HCT116 (cell line): ENCODE data around the gene TANC1. TPM values are rescaled to one million over a fixed set of nuclear protein-coding genes. Genes with fewer than 3 reads are reported as not detected.

Source experiments
- ATAC-seq: fragments of 200-7000 bp; cut with Tn5 transposase; 2 replicates; pipeline ENCODE4 v1.9.1; 2020; ENCODE audit warnings: mild to moderate bottlenecking, moderate library complexity
- BruUV-seq: library from RNA; stranded (reverse); fragments of 400-500 nt; replicated peaks from 2 replicates; lab custom pipeline; 2021; lab: Mats Ljungman, UMichigan
- CTCF ChIA-PET: fragments of 300-600 bp; sonication (Branson Sonifier 250); formaldehyde crosslinking; loops from one replicate; lab custom pipeline; 2021; ENCODE audit warnings: antibody characterized with exemption; lab: Charles Lee
- POLR2A ChIA-PET: fragments of 300-600, 350-600 bp; sonication (Branson Sonifier 250); formaldehyde crosslinking; loops from one replicate; lab custom pipeline; 2021; ENCODE audit warnings: antibody characterized with exemption; lab: Charles Lee
- RAD21 ChIA-PET, 2 experiments: fragments of 300-600 bp; sonication (Branson Sonifier 250); formaldehyde crosslinking; loops; one replicate each; lab custom pipeline; 2023; ENCODE audit warnings: low total read pairs in 2 of 2; ENCODE audit not compliant: uncharacterized antibody in 2 of 2, unreplicated experiment in 2 of 2, low non-redundant PET in 1 of 2; lab: Charles Lee
- DNase-seq: peaks from one replicate; pipeline ENCODE4 v3.0.0-alpha.2; 2010; ENCODE audit warnings: low read depth, low spot score
- H2AFZ ChIP-seq: fragments of 200-600 bp; shearing (Covaris generic), sonication (generic); 2 replicates; pipeline ENCODE4 v1.6.1; 2017; ENCODE audit warnings: low read depth, mixed run types, mixed read lengths, antibody characterized with exemption, low read length; ENCODE audit not compliant: poor library complexity, severe bottlenecking
- H3K27ac ChIP-seq: 2 replicates; pipeline ENCODE4 v1.5.1; 2012; ENCODE audit warnings: low read depth, low read length
- H3K27me3 ChIP-seq: fragments of 200-600 bp; sonication (generic); 2 replicates; pipeline ENCODE4 v1.6.1; 2016; ENCODE audit warnings: mixed run types, low read length, mixed read lengths; ENCODE audit not compliant: insufficient read depth
- H3K36me3 ChIP-seq, 2 experiments: fragments of 200-500 bp in 1 of 2; fragments of 200-600 bp in 1 of 2; sonication (Bioruptor generic) in 1 of 2; sonication (generic) in 1 of 2; 2 replicates each; pipeline versions ENCODE4 v1.5.1 to v1.6.1; 2014 to 2016; ENCODE audit warnings: low read length in 2 of 2, inconsistent platforms in 1 of 2, mixed read lengths in 1 of 2, mixed run types in 1 of 2; ENCODE audit not compliant: insufficient read depth in 2 of 2, control insufficient read depth in 1 of 2
- H3K4me1 ChIP-seq, 2 experiments: fragments of 200-600 bp in 1 of 2; sonication (generic) in 1 of 2; 2 replicates each; pipeline versions ENCODE4 v1.5.1 to v1.6.1; 2012 to 2017; ENCODE audit warnings: low read length in 2 of 2, inconsistent platforms in 1 of 2, mild to moderate bottlenecking in 1 of 2, mixed read lengths in 1 of 2, mixed run types in 1 of 2, moderate library complexity in 1 of 2; ENCODE audit not compliant: insufficient read depth in 2 of 2, control insufficient read depth in 1 of 2
- H3K4me2 ChIP-seq: fragments of 200-600 bp; sonication (generic); 2 replicates; pipeline ENCODE4 v1.6.1; 2017; ENCODE audit warnings: mixed run types, low read length, mixed read lengths
- H3K4me3 ChIP-seq, 2 experiments: fragments of 200-600 bp in 1 of 2; sonication (generic) in 1 of 2; replicated peaks in 1 of 2; 2 replicates each; pipeline ENCODE4 v1.5.1; 2011 to 2016; ENCODE audit warnings: low read length in 2 of 2, control low read depth in 1 of 2, low read depth in 1 of 2, mild to moderate bottlenecking in 1 of 2, mixed read lengths in 1 of 2, mixed run types in 1 of 2
- H3K79me2 ChIP-seq: fragments of 200-600 bp; sonication (generic); 2 replicates; pipeline ENCODE4 v1.6.1; 2017; ENCODE audit warnings: mild to moderate bottlenecking, mixed run types, low read length, moderate library complexity, mixed read lengths; ENCODE audit not compliant: insufficient read depth
- H3K9ac ChIP-seq: fragments of 200-600 bp; sonication (generic); 2 replicates; pipeline ENCODE4 v1.6.1; 2016; ENCODE audit warnings: low read length, mixed read lengths
- H3K9me2 ChIP-seq: fragments of 200-600 bp; sonication (generic), shearing (Covaris generic); 2 replicates; pipeline ENCODE4 v1.6.1; 2017; ENCODE audit warnings: mixed run types, mild to moderate bottlenecking, moderate library complexity; ENCODE audit not compliant: insufficient read depth
- H3K9me3 ChIP-seq, 2 experiments: fragments of 200-500 bp in 1 of 2; fragments of 200-600 bp in 1 of 2; sonication (Bioruptor generic) in 1 of 2; sonication (generic) in 1 of 2; 2 replicates each; pipeline ENCODE4 v1.6.1; 2014 to 2017; ENCODE audit warnings: low read length in 2 of 2, mixed read lengths in 2 of 2, inconsistent platforms in 1 of 2, low read depth in 1 of 2, mild to moderate bottlenecking in 1 of 2, mixed run types in 1 of 2, moderate library complexity in 1 of 2; ENCODE audit not compliant: control insufficient read depth in 1 of 2, insufficient read depth in 1 of 2
- H4K20me1 ChIP-seq: fragments of 200-600 bp; sonication (generic), shearing (Covaris generic); 2 replicates; pipeline ENCODE4 v1.6.1; 2017; ENCODE audit warnings: mixed run types, mild to moderate bottlenecking, moderate library complexity; ENCODE audit not compliant: insufficient read depth
- CBX3 ChIP-seq: IDR thresholded peaks from 2 replicates; pipeline ENCODE4 v1.6.1; 2012; ENCODE audit warnings: low read depth
- ELF1 ChIP-seq: IDR thresholded peaks from 2 replicates; pipeline ENCODE4 v1.6.1; 2012; ENCODE audit warnings: low read depth, borderline replicate concordance
- EZH2 ChIP-seq: fragments of 200-600 bp; sonication (generic); IDR thresholded peaks from 2 replicates; pipeline ENCODE4 v1.6.1; 2017; ENCODE audit warnings: antibody characterized with exemption, mixed run types
- EZH2phosphoT487 ChIP-seq: fragments of 200-600 bp; IDR thresholded peaks from 2 replicates; pipeline ENCODE4 v1.6.1; 2018; ENCODE audit warnings: antibody characterized with exemption, borderline replicate concordance
- FOSL1 ChIP-seq: IDR thresholded peaks from 2 replicates; pipeline ENCODE4 v1.6.1; 2012; ENCODE audit warnings: low read depth
- POLR2A ChIP-seq: IDR thresholded peaks from 2 replicates; pipeline ENCODE4 v1.7.0; 2011; ENCODE audit warnings: borderline replicate concordance; ENCODE audit not compliant: insufficient read depth, insufficient read length; ENCODE audit errors: extremely low read depth
- POLR2AphosphoS5 ChIP-seq: IDR thresholded peaks from 2 replicates; pipeline ENCODE4 v1.6.1; 2011; ENCODE audit warnings: mild to moderate bottlenecking, low read depth, low read length, moderate library complexity
- RAD21 ChIP-seq: IDR thresholded peaks from 2 replicates; pipeline ENCODE4 v1.6.1; 2012; ENCODE audit warnings: low read depth, mild to moderate bottlenecking
- SP1 ChIP-seq: IDR thresholded peaks from 2 replicates; pipeline ENCODE4 v1.6.1; 2012; ENCODE audit warnings: low read depth
- SRF ChIP-seq: IDR thresholded peaks from 2 replicates; pipeline ENCODE4 v1.6.1; 2012; ENCODE audit warnings: low read depth
- TCF7L2 ChIP-seq: IDR thresholded peaks from 2 replicates; pipeline ENCODE4 v1.7.0; 2011; ENCODE audit warnings: borderline replicate concordance, inconsistent platforms; ENCODE audit not compliant: insufficient read depth, insufficient read length; ENCODE audit errors: extremely low read depth
- ZFX ChIP-seq: fragments of 450-650 bp; IDR thresholded peaks from 2 replicates; pipeline ENCODE4 v1.6.1; 2017
- ZNF274 ChIP-seq: fragments of 200-500 bp; sonication (Bioruptor generic); IDR thresholded peaks from 2 replicates; pipeline ENCODE4 v1.6.1; 2014; ENCODE audit warnings: mild to moderate bottlenecking, low read depth, low read length, inconsistent platforms
- intact Hi-C: fragments of 100-400 bp; cut with micrococcal nuclease; formaldehyde crosslinking; loops from 2 replicates; pipeline ENCODE4 v1.10.0; 2022
- total RNA-seq: library from RNA; stranded (reverse); gene quantifications from one replicate; pipeline ENCODE4 v1.2.1, GENCODE V29; 2021; ENCODE audit not compliant: unreplicated experiment
- TF ChIP-seq, protein P1 (sequence below), 3 experiments: fragments of 200-600 bp in 1 of 3; sonication (generic) in 1 of 3; IDR thresholded peaks in 2 of 3; conservative IDR thresholded peaks in 1 of 3; 2 replicates each; pipeline ENCODE4 v1.5.1; 2012 to 2017; ENCODE audit warnings: low read depth in 2 of 3, low read length in 2 of 3, antibody characterized with exemption in 1 of 3, borderline replicate concordance in 1 of 3, control low read depth in 1 of 3, mild to moderate bottlenecking in 1 of 3, mixed read lengths in 1 of 3, mixed run types in 1 of 3, moderate library complexity in 1 of 3; ENCODE audit not compliant: insufficient read depth in 1 of 3
- TF ChIP-seq, protein P2 (sequence below): IDR thresholded peaks from 2 replicates; pipeline ENCODE4 v1.6.1; 2012; ENCODE audit warnings: low read depth

Gene TANC1
- total RNA-seq, 1 experiment from 2014 or later = 15.1 TPM

DNA sequence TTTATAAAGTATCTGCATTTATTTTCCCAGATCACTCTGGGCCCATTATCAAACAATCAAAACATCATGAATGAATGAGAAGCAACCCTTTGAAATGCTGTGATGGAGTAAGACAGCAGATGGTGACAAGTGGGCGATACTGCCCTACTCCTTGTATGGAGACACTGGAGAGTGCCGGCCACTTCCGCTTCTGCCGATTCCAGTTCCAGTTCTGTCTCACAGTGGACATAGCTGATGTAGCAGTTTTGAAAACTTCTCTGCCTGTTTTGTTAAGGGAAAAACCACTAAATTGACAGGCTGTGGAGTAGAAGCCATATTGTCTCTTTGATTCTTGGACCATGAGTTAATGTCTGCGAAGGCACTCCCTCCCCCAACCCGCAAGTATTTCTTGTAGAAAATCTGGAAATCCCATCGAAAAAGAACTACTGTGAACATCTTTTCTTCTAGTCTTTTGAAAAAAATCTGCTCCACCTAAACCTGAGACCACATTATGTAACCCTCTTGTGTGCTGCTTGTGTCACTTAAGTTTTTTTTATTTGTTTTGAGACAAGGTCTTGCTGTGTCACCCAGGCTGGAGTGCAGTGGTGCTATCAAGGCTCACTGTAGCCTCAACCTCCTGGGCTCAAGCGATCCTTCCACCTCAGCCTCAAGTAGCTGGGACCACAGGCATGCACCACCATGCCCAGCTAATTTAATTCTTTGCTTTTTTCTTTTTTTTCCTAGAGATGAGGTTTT lies 133.5 kb downstream of the TANC1 start:
- CTCF ChIA-PET = no interaction called here
- RAD21 ChIA-PET = no interaction called here
- Histone ChIP-seq H3K4me3 (no peak overlapping the region), H3K27ac (no peak overlapping the region), H3K4me2 (no peak overlapping the region), H3K4me1 (peaks cover 10 to 13% of the 10 kb centered on the region in 2 experiments), H3K9ac (no peak overlapping the region), H3K27me3 (no peaks in the 10 kb centered on the region), H3K79me2 (no peaks in the 10 kb centered on the region), H4K20me1 (no peaks in the 10 kb centered on the region), H3K9me2 (no peaks in the 10 kb centered on the region), H3K9me3 (peaks cover 0 to 2% of the 10 kb centered on the region in 2 experiments; a peak in 1 of 4 replicates), H3K36me3 (no peaks in the 10 kb centered on the region), H2AFZ (no peak overlapping the region)
- intact Hi-C loops = no loop called here
- DNase-seq (no peak), ATAC-seq (no peak)
- POLR2A ChIA-PET = no interaction called here
- TF ChIP-seq ELF1 = no peak
- no TSS peak for BruUV-seq

DNA sequence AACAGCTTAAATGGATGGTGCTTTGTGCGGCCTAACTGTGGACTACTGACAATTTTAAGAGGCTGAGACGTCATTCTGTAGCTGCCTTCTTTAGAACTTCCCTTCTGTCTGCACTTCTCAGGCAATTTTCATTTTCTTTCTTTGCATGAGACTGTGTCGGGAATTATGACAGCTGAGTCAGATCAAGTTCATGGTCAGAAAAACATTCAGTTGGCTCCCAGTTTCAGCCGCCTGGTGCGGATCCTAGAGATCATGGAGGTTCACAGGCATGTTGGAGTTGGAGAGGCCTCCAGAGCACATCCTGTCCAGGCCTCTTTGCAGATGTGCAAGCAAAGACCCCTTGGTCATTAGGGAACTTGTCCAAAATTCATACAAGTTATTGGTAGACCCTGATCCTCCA lies 135.0 kb downstream of the TANC1 start:
- CTCF ChIA-PET = no interaction called here
- no TSS peak for BruUV-seq

More for the DNA sequence above, 135.0 kb downstream of the TANC1 start:
- POLR2A ChIA-PET = no interaction called here
- H3K79me2 ChIP-seq = no peaks in the 10 kb centered on the region
- no peaks in the 10 kb centered on the region for H4K20me1 ChIP-seq
- H3K27me3 ChIP-seq = no peaks in the 10 kb centered on the region
- H3K9me2 ChIP-seq = 0 out of 2 replicates have a peak, but pooled peaks cover 3% of the 10 kb centered on the region
- H3K27ac ChIP-seq = no peak overlapping the region
- no peak overlapping the region for H2AFZ ChIP-seq
- no peak overlapping the region for H3K9ac ChIP-seq
- no peaks in the 10 kb centered on the region for H3K9me3 ChIP-seq
- H3K4me1 ChIP-seq = peaks cover 8 to 12% of the 10 kb centered on the region in 2 experiments; a peak in 3 of 4 replicates
- H3K4me2 ChIP-seq = no peak overlapping the region
- RAD21 ChIA-PET = no interaction called here
- DNase-seq (no peak), ATAC-seq (no peak)
- H3K4me3 ChIP-seq = no peak overlapping the region
- intact Hi-C loops = no loop called here
- no peak for TF ChIP-seq RAD21
- no peak for TF ChIP-seq SRF
- TF ChIP-seq ZNF274 = no peak
- no peak for TF ChIP-seq SP1
- TF ChIP-seq CBX3 = no peak
- TF ChIP-seq, protein P1, sequence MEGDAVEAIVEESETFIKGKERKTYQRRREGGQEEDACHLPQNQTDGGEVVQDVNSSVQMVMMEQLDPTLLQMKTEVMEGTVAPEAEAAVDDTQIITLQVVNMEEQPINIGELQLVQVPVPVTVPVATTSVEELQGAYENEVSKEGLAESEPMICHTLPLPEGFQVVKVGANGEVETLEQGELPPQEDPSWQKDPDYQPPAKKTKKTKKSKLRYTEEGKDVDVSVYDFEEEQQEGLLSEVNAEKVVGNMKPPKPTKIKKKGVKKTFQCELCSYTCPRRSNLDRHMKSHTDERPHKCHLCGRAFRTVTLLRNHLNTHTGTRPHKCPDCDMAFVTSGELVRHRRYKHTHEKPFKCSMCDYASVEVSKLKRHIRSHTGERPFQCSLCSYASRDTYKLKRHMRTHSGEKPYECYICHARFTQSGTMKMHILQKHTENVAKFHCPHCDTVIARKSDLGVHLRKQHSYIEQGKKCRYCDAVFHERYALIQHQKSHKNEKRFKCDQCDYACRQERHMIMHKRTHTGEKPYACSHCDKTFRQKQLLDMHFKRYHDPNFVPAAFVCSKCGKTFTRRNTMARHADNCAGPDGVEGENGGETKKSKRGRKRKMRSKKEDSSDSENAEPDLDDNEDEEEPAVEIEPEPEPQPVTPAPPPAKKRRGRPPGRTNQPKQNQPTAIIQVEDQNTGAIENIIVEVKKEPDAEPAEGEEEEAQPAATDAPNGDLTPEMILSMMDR (IDR thresholded peaks at IDR 0.05 in 2 of 3, conservative IDR thresholded peaks at IDR 0.05 in 1 of 3; ENCODE audit: borderline replicate concordance in 1 of 3, insufficient read depth in 1 of 3, low read depth in 2 of 3, low read length in 2 of 3) = no peak
- no peak for TF ChIP-seq ZFX
- no peak for TF ChIP-seq FOSL1
- no peak for TF ChIP-seq POLR2AphosphoS5
- TF ChIP-seq EZH2phosphoT487 = no peak
- no peak for TF ChIP-seq POLR2A
- no peak for TF ChIP-seq TCF7L2
- TF ChIP-seq EZH2 = no peak
- TF ChIP-seq ELF1 = no peak
- TF ChIP-seq, protein P2, sequence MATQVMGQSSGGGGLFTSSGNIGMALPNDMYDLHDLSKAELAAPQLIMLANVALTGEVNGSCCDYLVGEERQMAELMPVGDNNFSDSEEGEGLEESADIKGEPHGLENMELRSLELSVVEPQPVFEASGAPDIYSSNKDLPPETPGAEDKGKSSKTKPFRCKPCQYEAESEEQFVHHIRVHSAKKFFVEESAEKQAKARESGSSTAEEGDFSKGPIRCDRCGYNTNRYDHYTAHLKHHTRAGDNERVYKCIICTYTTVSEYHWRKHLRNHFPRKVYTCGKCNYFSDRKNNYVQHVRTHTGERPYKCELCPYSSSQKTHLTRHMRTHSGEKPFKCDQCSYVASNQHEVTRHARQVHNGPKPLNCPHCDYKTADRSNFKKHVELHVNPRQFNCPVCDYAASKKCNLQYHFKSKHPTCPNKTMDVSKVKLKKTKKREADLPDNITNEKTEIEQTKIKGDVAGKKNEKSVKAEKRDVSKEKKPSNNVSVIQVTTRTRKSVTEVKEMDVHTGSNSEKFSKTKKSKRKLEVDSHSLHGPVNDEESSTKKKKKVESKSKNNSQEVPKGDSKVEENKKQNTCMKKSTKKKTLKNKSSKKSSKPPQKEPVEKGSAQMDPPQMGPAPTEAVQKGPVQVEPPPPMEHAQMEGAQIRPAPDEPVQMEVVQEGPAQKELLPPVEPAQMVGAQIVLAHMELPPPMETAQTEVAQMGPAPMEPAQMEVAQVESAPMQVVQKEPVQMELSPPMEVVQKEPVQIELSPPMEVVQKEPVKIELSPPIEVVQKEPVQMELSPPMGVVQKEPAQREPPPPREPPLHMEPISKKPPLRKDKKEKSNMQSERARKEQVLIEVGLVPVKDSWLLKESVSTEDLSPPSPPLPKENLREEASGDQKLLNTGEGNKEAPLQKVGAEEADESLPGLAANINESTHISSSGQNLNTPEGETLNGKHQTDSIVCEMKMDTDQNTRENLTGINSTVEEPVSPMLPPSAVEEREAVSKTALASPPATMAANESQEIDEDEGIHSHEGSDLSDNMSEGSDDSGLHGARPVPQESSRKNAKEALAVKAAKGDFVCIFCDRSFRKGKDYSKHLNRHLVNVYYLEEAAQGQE = no peak
- no peaks in the 10 kb centered on the region for H3K36me3 ChIP-seq
